NCI-H2107 treated with DMSO at 0.1 percent for 48 hours (cell line): ENCODE results near the gene MINDY4.

Experiments used
- DNase-seq: peaks from one replicate; lab custom pipeline; 2025; ENCODE audit not compliant: unreplicated experiment; lab: John Stamatoyannopoulos, UW

MINDY4 gene

DNA sequence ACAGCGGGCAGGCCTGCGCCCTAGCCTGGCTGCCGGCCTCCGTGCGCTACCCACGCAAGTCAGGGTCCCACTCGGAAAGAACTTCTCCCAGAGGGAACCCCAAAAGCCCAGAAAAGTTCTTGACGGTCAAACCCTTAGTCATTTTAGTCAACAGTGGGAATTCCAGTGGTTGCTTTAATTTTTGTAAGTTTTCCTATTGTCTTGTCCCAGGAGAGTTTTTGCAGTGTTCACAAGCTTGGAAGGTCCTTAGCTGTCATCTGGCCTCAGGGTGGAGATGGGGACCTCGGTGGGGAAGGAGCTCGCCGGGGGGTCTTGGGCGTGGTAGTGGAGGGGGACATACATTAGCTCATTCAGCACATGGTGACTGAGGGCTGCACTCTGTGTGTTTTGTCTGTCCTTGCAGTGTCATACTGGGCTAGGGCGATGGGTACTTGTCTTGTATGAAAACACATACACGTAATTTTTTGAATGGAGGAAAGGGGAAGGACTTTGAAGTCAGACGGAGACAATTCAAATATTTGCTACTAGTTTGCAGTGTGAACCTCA lies 736 bp downstream of the MINDY4 start:
- no peak for DNase-seq

GRCh38 chr7:30772984-30773383 lies 1.8 kb downstream of the MINDY4 start:
- DNase-seq: no peak

DNA sequence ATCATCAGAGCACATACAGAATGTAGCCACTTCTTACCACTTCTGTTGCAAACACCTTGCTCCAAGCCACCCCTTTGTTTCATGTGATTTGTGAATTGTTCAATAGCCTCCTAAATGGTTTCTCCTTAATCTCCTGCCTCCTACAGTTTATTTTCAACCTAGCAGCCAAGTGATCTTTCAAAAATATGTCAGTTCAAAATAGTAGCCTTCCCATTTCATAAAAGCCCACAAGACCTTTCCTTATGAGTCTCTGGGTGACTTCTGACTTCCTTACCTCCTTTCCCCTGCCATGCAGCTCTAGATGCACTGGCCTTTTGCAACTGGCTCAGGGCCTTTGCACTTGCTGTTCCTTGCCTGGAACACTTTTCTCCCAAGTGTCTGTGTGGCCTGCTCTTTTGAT lies 4.8 kb downstream of the MINDY4 start:
- DNase-seq: no peak

GRCh38 chr7:30776971-30777370 lies 5.8 kb downstream of the MINDY4 start:
- no peak for DNase-seq

DNA sequence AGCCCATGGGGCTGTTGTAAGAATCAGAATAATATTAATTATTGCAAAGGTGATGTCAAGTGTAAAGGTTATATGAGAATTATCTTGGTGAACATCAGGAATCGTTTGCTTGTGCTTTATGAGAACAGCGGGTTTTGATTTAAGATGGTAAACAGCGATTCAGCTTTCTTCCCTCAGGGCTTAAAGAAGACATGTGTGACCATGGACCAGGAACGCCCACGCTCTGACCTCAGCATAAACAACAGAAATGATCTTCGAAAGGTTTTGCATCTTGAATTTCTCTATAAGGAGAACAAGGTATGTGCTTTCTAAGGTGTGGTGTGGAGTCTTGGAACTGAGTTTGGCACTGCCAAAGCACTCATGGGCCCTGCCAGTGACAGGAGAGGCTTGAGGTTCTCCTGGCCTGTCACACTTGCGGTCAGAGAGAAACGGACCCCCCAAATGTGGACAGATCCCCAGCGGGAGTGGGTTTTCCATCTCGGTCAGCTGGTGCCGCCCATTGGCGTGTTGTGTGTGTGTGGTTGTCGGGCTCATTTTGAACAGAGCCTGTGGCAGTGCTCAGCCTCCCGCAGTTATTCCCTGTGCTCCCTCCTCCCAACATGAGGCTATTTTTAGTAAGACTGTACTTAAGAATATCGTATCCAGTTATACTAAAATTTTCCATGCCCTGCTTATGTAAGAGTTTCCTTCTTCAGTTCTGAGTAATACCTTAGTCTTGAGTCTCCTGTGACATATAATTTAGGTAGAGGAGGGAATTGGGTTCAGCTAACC lies 7.2 kb downstream of the MINDY4 start:
- no peak for DNase-seq

DNA sequence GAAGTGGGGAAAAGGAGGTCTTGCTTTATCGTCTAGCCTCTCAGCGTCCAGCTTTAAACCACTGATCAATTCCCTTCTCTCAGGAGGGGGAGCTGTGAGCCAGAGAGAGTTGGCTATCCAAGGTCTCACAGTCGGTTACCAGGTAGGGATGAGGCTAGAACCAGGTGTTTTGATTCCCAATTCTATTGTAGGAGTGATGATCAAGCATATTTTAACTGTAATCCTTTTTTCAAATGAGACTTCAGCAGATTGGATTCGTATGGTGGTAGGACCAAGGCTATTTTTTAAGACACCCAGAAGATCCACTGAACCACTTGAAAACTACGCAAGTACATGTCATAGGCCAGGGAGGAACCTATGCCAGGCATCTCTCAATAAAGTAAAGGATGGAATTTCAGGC lies 8.4 kb downstream of the MINDY4 start:
- DNase-seq: no peak

- no peak for DNase-seq
Measured at GRCh38 chr7:30780941-30781340, 9.7 kb downstream of the MINDY4 start.

DNA sequence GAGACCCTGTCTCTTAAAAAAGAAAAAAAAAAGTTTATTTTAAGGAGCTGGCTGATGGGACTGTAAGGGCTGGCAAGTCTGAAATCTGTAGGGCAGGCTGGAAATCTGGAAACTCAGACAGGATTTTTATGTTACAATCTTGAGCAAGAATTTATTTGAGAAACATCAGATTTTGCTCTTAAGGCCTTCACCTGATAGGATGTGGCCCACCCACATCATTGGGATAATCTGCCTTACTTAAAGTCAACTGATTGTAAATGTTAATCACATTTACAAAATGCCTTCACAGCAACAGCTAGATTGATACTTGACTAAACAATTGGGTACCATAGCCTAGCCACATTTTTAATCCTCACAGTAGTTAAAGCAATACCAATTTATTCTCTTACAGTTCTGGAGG lies 11.5 kb downstream of the MINDY4 start:
- no peak for DNase-seq

DNA sequence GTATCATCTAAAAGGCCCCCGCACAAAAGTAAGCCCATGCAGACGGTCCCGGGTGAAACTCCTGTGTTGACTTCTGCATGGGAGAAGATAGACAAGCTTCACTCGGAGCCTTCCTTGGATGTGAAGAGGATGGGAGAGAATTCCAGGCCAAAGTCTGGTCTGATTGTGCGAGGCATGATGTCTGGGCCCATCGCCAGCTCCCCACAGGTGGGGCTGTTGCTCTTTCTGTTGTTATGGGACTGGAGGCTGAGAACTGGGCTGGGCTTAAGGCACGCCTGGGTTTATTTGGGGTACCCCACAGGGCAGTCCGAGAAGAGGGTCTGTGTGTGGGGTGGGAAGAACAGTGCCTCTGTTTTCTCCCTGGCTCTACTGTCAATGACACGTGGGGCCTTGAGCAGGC lies 14.6 kb downstream of the MINDY4 start:
- no peak for DNase-seq

DNA sequence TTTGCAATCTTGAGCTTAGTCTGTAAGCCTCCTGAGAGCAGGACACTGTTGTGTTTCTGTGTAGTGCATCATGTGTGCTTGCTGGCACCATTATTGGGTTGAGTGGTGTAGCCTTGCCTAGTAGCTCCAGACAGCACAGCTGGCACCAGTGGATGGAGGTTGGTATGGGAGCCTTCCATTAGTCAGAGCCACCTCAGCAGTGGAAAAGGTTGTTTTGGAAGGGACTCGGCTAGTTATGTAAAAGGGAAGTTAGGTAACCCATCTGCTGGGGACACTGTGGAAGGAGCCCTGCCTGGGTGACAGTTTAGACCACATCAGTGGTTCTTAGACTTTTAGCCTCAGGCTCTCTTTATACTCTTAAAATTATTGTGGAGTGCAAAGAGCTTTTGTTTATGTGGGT lies 16.3 kb downstream of the MINDY4 start:
- DNase-seq: no peak

DNA sequence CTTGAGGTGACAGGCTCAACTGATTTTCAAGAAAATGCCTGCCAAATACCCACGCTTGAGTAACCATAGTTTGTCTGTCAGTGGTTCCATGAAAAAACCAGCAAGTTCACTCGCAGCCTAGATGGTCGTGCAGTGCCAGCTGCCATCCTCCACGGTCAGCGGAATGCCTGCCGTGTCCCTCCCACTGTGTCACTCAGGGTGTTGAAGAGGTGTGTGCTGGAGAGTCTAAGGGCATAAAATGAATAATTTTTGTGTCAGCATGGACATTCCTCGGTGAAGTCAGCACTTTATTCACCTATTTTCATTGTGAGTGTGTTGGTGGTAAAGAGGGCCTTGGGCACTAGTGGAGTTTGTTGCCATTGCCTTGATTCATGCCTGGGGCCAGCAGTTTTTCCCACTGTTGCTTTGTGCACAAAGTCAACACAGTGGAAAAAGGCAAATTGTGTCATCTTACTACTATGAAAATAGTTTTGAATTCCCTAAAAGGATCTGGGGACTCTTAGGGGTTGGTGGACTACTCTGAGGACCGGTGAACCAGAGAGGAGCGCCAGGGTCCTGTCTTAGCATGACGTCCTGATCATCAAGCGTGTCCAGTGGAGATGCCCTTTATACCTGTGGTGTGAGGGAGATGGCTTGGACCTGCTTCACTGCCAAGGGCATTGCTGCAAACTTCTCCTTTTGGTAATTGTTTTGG lies 17.6 kb downstream of the MINDY4 start:
- DNase-seq: no peak

DNA sequence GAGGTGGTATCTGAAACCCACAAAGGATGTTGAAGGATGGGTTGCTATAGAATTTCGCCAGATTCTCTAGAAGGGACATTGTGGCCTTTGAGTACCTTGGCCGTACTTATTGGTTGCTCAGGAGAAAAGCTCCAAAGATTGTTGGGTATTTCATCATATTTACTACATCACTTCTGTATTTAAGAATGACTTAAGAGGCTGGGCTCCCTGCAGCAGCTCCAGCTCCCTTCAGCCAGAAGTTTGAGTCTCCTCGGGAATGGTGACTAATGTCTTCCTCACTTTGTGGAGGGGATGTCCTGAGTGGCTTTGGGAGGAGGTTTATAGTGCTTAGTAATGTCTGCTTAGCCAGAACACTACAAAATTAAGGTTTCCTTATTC lies 18.1 kb downstream of the MINDY4 start:
- no peak for DNase-seq

GRCh38 chr7:30790356-30790755 lies 19.1 kb downstream of the MINDY4 start:
- DNase-seq: no peak

- no peak for DNase-seq
Measured at GRCh38 chr7:30791114-30791513, 19.9 kb downstream of the MINDY4 start.

- no peak for DNase-seq
Measured at GRCh38 chr7:30795161-30795948, 24.1 kb downstream of the MINDY4 start.

DNA sequence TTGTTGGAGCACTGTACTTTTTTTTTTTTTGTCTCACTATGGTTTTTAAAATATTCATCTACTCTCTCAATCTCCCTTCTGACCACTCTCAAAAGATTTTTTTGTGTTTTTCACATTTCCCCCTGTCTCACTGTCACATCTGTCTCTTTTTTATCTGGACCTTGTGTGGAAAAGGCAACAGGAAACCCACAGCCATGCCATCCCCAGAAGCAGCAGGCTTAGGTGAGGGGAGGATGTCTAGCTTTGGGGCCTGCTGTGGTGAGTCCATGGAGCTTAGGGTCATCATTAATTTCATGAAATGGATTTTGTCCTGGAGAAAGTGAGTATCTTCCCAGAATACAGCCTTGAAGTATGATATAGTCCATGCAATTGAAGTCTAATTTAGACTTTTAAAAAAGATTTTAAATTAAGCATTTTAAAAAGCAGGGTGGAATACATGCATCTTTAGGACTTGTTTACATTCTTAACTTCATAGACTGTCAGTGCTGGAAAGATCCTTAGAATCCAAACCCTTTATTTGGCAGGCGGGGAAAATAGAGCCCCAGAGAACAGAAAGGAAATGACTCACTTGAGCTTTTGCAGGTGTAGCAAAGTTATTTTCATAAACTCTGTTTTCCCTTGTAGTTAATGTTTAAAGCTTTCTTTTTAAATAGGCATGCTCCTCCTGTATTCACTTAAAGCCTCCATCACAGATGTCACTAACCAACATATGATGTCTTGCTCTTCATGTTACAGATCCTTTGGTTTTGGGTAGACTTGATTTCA lies 25.1 kb downstream of the MINDY4 start:
- DNase-seq: no peak

- DNase-seq: no peak
Measured at GRCh38 chr7:30797176-30798040, 26.2 kb downstream of the MINDY4 start.

DNA sequence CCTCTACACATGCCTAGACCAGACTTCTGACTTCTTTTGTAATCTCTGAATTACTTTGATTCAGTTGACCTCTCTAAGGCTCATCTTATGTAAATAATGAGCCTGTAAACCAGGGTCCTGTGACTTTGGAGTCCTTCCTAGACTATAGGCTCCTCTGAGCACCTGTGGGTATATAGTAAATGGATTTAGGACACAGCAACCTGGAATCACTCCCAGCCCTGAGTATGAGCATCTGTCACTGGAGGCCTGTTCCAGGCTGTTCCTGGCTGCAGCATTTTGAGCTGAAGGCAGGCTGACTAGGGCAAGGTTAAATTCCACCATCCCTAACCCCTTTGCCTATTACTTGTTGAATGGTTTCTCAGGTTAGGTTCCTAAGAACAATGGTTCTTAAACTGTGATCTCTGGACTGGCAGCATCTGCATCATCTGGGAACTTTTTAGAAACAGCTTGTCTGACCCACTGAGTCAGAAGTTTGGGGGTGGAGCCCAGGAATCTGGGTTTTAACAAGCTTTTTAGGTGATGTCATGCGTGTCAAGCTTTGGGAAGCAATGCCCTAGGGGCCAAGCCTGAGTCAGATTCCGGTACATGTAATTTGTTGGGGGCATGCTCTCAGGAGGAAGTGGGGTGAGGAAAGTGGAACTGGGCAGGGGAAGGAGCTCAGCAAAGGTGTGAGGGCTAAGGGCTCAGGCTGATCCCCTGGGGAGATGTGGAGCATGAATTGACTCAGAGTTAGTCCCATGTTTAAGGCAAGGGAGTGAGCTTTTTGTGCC lies 28.2 kb downstream of the MINDY4 start:
- no peak for DNase-seq

DNA sequence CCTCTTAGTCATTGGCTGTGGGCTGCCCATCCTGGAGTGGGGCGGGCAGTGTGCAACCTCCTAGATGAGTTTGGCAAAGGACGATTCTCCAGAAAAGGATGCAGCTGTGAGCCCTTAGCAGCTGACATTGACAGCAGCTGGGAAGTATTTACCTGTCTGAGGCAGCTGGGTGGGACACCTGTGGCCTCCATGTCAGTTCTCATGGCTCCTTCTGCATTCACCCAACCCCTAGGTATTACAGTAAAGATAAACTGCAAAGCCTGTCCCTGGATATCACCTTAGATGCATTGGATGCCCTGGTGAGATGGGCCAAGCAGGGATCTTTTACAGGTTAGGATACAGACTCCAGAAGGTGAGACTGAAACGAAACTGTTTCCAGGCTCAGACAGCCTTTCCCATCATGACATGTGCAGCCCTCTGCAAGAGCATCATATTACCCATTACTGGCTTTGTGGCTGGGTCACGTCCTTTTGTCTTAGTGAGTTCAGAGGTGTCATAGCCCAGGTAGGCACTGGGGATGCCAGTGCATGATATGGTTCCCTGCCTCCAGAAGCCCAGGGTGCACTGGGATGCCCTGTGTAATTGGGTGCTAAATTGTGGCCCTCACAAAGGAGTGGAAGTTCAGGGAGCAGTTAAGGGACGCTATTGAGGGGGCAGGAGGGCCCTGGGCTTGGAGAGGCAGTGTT lies 28.9 kb downstream of the MINDY4 start:
- peak; percentile 29 for DNase-seq
